Spinal cord (tissue), 10 donors: Measurements from ENCODE around the gene AP5S1. TPM values are rescaled to one million over a fixed set of nuclear protein-coding genes. Genes with fewer than 3 reads are reported as not detected.
A peak's percentile ranks its signal among the peaks of the same experiment; 100 is the strongest.

Experiments
- DNase-seq, 6 donors: peaks; one replicate each; pipeline versions ENCODE4 v3.0.0 to v3.0.0-alpha.2; 2013 to 2015; ENCODE audit warnings: low spot score in 6 of 6, low read depth in 4 of 6
- H3K27ac ChIP-seq: one replicate; pipeline ENCODE4 v1.5.1; 2013; ENCODE audit warnings: low read depth, low read length, control low read depth
- H3K27me3 ChIP-seq: one replicate; pipeline ENCODE4 v1.6.1; 2013; ENCODE audit warnings: low read length; ENCODE audit not compliant: control insufficient read depth, insufficient read depth
- H3K36me3 ChIP-seq: one replicate; pipeline ENCODE4 v1.6.1; 2013; ENCODE audit warnings: low read length; ENCODE audit not compliant: control insufficient read depth, insufficient read depth
- H3K4me1 ChIP-seq: one replicate; pipeline ENCODE4 v1.6.1; 2013; ENCODE audit warnings: low read length; ENCODE audit not compliant: control insufficient read depth, insufficient read depth
- H3K4me3 ChIP-seq: one replicate; pipeline ENCODE4 v1.5.1; 2013; ENCODE audit warnings: low read depth, low read length, control low read depth
- H3K9me3 ChIP-seq: one replicate; pipeline ENCODE4 v1.6.1; 2013; ENCODE audit warnings: low read length; ENCODE audit not compliant: control insufficient read depth, insufficient read depth
- WGBS: methylation state at CpG from one replicate; pipeline ENCODE4 v1.1.5; 2013; ENCODE audit warnings: missing lambda C conversion rate; ENCODE audit not compliant: insufficient coverage; 5-methylcytosine and 5-hydroxymethylcytosine counted together
- long read RNA-seq, 4 donors: transcript quantifications; one replicate each; lab custom pipeline, GENCODE V29; 2026
- polyA plus RNA-seq, 2 donors: library from polyadenylated mRNA; unstranded; fragments of 120-200 nt; gene quantifications; one replicate each; pipeline ENCODE4 v1.2.1, GENCODE V29; 2013; ENCODE audit not compliant: insufficient read length in 2 of 2
- total RNA-seq, 2 donors: library from RNA; depleted of rRNA in 1 of 2; stranded (reverse); fragments of 120-200 nt in 1 of 2; fragments of >200 nt in 1 of 2; gene quantifications; one replicate each; pipeline versions ENCODE4 v1.2.3 to v1.2.4, GENCODE V29; 2013 to 2014
- donor health status: healthy.

Gene AP5S1, protein sequence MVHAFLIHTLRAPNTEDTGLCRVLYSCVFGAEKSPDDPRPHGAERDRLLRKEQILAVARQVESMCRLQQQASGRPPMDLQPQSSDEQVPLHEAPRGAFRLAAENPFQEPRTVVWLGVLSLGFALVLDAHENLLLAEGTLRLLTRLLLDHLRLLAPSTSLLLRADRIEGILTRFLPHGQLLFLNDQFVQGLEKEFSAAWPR
- 10 to 100 TPM; 10.3 to 18.7 TPM for total RNA-seq
- 10 to 100 TPM; 12.4 to 19.1 TPM for polyA plus RNA-seq
- long read RNA-seq, donor 1, full-length matches to known transcripts = 9 of 9 reads
- long read RNA-seq, donor 1, partial matches to known transcripts = 0 of 9 reads
- long read RNA-seq, donor 1, other reads (novel, unspliced or antisense) = 0 of 9 reads
- long read RNA-seq, donor 2, partial matches to known transcripts = 0 of 1 reads
- long read RNA-seq, donor 2, other reads (novel, unspliced or antisense) = 0 of 1 reads
- long read RNA-seq, donor 3, full-length matches to known transcripts = 3 of 3 reads
- long read RNA-seq, donor 3, partial matches to known transcripts = 0 of 3 reads
- long read RNA-seq, donor 3, other reads (novel, unspliced or antisense) = 0 of 3 reads
- long read RNA-seq, donor 4, full-length matches to known transcripts = 3 of 3 reads
- long read RNA-seq, donor 4, partial matches to known transcripts = 0 of 3 reads
- long read RNA-seq, donor 4, other reads (novel, unspliced or antisense) = 0 of 3 reads

DNA sequence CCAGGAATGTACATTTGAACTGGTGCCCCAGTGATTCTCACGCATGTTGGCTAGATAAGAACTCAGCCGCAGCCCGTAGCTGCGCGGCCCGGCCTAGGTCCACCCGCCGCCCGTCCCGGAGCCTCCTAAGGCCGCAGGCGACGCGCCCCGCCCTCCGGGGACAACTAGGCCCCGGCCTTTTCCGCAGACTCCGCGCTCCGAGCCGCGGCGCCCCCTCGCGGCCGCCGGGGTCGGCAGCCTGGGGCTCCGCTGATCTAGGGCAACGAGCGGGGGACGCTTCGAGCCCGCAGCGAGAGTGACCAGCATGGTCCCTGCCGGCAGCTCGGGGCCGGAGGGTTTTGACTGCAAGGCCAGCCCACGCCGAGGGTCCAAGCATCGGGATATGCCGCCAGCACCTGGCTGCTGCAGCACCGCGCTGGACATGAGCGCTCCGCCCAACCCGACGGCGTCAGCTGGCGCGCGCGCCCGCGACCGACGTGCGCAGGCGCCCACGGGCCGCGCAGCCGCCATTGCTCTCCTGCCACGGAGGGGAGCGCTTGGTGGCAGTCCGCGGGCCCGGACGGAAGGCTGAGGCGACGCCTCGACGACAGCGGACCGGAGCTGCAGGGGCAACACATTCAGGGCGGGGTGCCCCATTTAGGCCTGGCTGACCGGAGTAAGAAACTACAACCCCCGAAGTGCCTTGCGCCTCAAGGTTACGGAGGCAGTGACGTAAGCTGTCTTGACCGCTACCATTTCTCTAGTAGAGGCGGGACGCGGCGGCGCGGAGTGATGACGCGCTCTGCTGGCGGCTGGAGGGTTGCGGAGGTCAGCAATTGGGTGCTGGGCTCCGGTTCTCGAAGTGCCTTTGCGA is at the start of gene AP5S1:
TSS of gene AP5S1 (plus strand) at position 500 of the 853 bp plus-strand sequence. CDS start 1,571 bp downstream, outside the sequence.
- H3K36me3 ChIP-seq = peaks cover 30% of the 10 kb centered on the region
- DNase-seq = peak; percentile 91 to 99 (median 96)
- under 1% methylated on average over 96 of the region's 96 CpGs for WGBS
- H3K4me3 ChIP-seq = peak within 1 kb of the TSS; percentile 65
- H3K27ac ChIP-seq = peak within 1 kb of the TSS; percentile 99
- H3K4me1 ChIP-seq = peaks cover 22% of the 10 kb centered on the region
- H3K27me3 ChIP-seq = no peaks in the 10 kb centered on the region
- no peaks in the 10 kb centered on the region for H3K9me3 ChIP-seq

DNA sequence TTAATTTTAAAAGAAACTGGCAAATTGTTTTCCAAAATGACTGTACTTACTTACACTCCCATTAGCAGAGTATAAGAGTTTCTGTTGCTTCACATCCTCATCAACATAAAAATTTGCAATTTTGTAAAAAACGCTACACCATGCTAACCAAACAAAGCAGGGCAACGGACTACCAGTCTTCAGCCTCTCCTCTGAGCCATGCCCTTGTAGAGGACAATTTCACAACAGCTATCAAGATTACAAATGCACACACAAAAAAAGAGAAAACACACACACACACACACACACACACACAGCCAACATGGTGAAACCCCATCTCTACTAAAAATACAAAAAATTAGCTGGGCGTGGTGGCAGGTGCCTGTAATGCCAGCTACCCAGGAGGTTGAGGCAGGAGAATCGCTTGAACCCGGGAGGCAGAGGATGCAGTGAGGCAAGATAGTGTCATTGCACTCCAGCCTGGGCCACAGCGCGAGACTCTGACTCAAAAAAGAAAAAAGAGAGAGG is 48.7 kb upstream of the AP5S1 start:
- 80% methylated on average over 4 of the region's 7 CpGs for WGBS
- Histone ChIP-seq H3K27ac (no peak overlapping the region), H3K27me3 (no peaks in the 10 kb centered on the region), H3K4me3 (no peak overlapping the region), H3K4me1 (peaks cover 27% of the 10 kb centered on the region), H3K36me3 (no peaks in the 10 kb centered on the region), H3K9me3 (no peaks in the 10 kb centered on the region)
- no peak for DNase-seq

DNA sequence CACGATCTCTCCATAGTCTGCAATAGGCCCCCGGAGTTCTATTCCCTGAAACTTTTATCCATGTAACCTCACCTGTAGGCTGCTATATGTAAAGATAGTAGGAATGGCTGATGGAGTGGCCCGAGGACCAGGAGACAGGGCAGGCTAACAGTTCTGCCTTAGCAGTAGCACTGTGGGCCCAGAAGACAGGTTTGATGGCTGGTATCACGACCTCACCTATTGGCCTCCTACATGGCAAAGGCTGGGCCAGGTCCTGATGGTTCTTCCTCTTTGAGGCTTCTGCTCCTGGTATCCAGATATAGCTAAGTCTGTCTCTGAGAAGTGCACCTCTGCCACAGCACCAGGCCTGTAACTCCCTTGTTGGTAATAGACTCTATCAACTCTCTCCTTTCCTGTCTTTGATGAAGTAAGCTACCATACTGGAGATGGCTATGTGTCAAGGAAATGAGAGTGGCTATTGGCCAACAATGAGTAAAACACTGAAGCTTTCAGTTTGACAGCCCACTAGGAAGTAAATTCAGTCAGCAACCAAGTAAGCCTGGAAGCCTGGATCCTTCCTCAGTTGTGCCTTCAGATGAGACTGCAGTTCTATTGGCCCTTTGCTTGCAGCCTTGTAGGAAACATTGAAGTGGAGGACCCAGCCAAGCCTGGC is 44.8 kb upstream of the AP5S1 start:
- WGBS = 83% methylated on average over 2 of the region's 4 CpGs
- no peak for DNase-seq
- H3K27ac ChIP-seq = no peak overlapping the region
- peaks cover 22% of the 10 kb centered on the region for H3K4me1 ChIP-seq
- H3K4me3 ChIP-seq = no peak overlapping the region
- H3K27me3 ChIP-seq = peaks cover 21% of the 10 kb centered on the region
- no peaks in the 10 kb centered on the region for H3K36me3 ChIP-seq
- no peaks in the 10 kb centered on the region for H3K9me3 ChIP-seq

DNA sequence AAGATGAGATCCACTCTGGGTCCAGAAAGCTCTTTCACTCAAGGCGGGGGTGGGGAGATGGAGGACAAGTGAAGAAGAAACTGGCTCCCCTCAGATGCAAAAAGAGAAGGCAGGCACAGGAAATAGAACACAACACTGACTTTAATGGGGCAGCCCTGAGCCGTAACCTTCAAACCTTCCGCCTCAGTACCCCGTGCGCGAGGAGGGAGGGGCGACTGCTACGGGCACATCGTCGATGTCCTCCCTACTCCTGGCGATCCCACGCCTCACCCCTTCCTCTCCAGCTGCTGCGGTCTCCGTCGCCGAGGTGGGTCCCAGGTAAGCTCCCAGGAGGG is 43.0 kb upstream of the AP5S1 start:
- 4% methylated on average over 9 of the region's 16 CpGs for WGBS
- peaks cover 31% of the 10 kb centered on the region for H3K4me1 ChIP-seq
- H3K9me3 ChIP-seq = no peaks in the 10 kb centered on the region
- no peak overlapping the region for H3K27ac ChIP-seq
- peak overlapping the region; percentile 47 for H3K4me3 ChIP-seq
- DNase-seq = no peak
- H3K36me3 ChIP-seq = no peaks in the 10 kb centered on the region
- peaks cover 21% of the 10 kb centered on the region for H3K27me3 ChIP-seq

DNA sequence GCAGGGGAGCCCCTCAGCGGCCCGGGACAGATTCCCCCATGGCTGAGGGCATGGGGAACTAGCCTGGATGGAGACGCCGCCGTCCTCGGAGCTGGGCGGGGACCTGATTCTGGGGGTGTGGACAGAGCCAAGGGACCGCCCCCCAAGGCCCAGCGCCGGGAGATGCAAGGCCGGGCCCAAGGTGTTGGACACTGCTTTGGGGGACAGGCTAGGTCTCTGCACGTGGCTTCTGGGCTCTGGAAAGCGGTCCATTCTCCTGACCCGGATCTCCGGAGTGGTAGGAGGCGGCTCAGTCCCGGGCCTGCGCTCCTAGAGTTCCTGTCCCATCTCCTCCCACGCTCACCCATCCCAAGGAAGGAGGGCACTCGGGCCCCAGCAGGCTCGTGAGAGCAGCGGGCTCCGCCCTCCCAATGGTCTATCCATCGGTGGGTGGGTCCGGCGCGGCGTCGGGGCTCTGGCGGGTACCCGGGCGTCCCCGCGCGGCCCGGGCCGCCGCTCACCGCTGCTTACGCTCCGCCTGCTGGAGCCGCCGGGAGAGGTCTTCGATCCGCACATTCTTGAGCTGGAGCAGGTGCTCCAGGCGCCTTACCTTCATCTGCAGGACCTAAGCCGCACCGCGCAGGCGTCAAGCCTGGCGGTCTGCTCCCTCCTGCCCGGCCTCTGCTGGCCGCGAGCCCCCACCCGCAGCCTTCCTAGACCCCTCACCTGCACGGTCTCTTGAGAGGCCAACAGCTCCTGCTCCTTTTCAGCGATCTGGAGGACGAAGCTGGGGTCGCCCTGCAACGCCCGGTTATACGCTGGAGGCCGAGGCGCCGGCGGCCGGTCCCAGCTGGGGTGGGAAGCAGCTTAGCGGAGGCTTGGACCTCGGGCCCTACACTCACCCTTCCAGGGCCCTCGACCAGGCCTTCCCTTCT is 42.4 kb upstream of the AP5S1 start:
- Histone ChIP-seq H3K27ac (no peak overlapping the region), H3K27me3 (peaks cover 21% of the 10 kb centered on the region), H3K36me3 (peaks cover 1% of the 10 kb centered on the region), H3K4me1 (peaks cover 33% of the 10 kb centered on the region), H3K9me3 (no peaks in the 10 kb centered on the region), H3K4me3 (peak overlapping the region; percentile 47)
- peak in 1 of 6 donors; percentile 74 for DNase-seq
- 3% methylated on average over 70 of the region's 70 CpGs for WGBS

DNA sequence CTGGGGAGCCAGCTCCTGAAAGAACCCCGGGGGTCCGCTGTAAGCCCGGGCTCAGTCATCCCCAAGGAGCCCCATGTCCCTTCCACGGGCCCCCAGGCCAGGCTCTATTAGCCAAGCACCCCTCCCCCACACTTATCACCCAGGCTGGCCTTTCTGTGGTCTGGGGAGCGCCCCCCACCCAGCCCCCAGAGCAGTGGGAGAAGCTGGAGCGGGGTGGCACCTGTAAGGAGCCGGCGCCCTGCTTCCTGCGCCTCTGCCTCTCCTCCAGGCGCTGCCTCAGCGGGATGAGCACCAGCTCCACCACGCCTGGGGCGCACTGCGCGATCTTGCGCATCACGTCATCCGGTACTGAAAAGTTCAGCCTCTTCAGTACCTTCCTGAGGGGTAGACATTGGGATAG is 41.4 kb upstream of the AP5S1 start:
- 29% methylated on average over 18 of the region's 18 CpGs for WGBS
- no peaks in the 10 kb centered on the region for H3K9me3 ChIP-seq
- H3K27me3 ChIP-seq = peaks cover 21% of the 10 kb centered on the region
- H3K36me3 ChIP-seq = peaks cover 10% of the 10 kb centered on the region
- H3K4me3 ChIP-seq = no peak overlapping the region
- no peak overlapping the region for H3K27ac ChIP-seq
- DNase-seq = no peak
- H3K4me1 ChIP-seq = peaks cover 43% of the 10 kb centered on the region

DNA sequence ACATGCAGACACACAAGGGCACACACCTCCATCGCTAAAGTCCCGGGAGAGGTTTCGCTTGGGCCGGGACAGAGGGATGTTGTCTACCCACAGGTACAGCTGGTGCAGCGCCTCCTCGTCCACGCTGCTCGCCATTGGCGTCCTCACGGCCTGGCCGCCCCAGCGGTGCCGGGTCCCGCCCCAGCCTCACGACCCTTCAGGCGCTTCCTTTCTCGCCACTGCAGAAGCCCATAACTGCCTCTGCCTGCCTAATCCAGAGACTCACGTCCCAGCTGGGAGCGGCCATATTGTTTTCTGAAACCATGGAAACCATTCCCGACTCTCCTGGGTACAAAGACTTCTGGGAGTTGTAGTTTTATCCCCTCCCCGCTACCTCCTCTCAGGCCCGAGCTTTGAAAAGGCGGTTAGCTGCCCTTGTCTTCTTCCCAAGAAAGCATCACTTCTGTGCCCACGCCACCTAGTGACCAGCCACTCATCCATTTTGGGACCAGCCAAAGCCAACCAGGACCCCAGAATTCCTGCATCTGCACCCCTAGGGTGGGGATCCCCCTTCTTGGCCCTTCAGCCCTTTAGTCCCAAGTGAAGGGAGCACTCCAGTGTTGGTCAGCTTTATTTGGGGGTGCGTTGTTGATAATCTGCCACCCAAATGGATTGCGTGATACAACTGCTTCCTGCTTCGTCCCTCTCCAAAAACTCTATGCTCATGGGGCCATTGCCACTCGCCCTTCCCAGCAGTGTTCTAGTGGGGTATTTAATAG is 39.0 kb upstream of the AP5S1 start, which contains the start of gene SPEF1:
TSS of gene SPEF1 (minus strand) at position 296 of the 758 bp plus-strand sequence. CDS start at position 135, 161 bp downstream.
- Histone ChIP-seq H3K27ac (peak within 1 kb of the TSS; percentile 47), H3K27me3 (peaks cover 21% of the 10 kb centered on the region), H3K4me1 (peaks cover 63% of the 10 kb centered on the region), H3K9me3 (no peaks in the 10 kb centered on the region), H3K36me3 (peaks cover 26% of the 10 kb centered on the region), H3K4me3 (peak within 1 kb of the TSS; percentile 52)
- DNase-seq = peak; percentile 77 to 98 (median 90)
- 5% methylated on average over 22 of the region's 28 CpGs for WGBS

DNA sequence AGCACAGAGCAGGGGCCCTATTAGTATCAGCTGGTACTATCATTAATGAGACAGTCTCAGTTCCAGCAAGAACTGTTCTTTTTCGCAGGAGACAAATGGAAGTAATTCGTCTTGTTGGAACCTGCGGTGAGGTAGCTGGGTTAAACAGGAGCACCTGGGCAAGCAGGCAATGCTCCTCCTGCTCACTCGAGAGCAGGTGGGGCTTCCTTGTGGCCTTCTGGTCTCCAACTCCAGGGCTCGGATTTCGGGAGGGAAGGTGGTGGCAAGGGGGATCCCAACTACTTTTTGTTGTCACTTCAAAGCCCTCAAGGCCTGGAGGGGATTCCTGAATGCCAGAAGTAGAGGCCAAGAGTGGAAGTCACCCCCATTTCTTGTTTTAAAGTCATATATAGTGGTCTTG is 37.8 kb upstream of the AP5S1 start:
- H3K4me3 ChIP-seq = no peak overlapping the region
- H3K27ac ChIP-seq = no peak overlapping the region
- peaks cover 26% of the 10 kb centered on the region for H3K36me3 ChIP-seq
- no peaks in the 10 kb centered on the region for H3K9me3 ChIP-seq
- peaks cover 15% of the 10 kb centered on the region for H3K27me3 ChIP-seq
- 88% methylated on average over 5 of the region's 6 CpGs for WGBS
- peaks cover 59% of the 10 kb centered on the region for H3K4me1 ChIP-seq
- DNase-seq = no peak
